Mucosa of stomach (tissue), 1 donor: ENCODE measurements around the gene CFAP43.

ENCODE experiments used
- H3K27me3 ChIP-seq: one replicate; pipeline ENCODE4 v1.7.0; 2013; ENCODE audit warnings: mild to moderate bottlenecking, low read length; ENCODE audit not compliant: control insufficient read depth, insufficient read depth
- H3K36me3 ChIP-seq: one replicate; pipeline ENCODE4 v1.7.0; 2013; ENCODE audit warnings: low read length; ENCODE audit not compliant: control insufficient read depth, insufficient read depth
- H3K4me1 ChIP-seq: one replicate; pipeline ENCODE4 v1.7.0; 2013; ENCODE audit warnings: mild to moderate bottlenecking, low read length; ENCODE audit not compliant: control insufficient read depth, insufficient read depth
- H3K4me3 ChIP-seq: one replicate; pipeline ENCODE4 v1.7.0; 2013; ENCODE audit warnings: low read length
- H3K9ac ChIP-seq: one replicate; pipeline ENCODE4 v1.7.0; 2013; ENCODE audit warnings: mild to moderate bottlenecking, low read length, moderate library complexity
- H3K9me3 ChIP-seq: one replicate; pipeline ENCODE4 v1.7.0; 2013; ENCODE audit warnings: mild to moderate bottlenecking, low read length, moderate library complexity; ENCODE audit not compliant: control insufficient read depth
- donor health status: Pancreatic carcinoma.

The CFAP43 gene, protein sequence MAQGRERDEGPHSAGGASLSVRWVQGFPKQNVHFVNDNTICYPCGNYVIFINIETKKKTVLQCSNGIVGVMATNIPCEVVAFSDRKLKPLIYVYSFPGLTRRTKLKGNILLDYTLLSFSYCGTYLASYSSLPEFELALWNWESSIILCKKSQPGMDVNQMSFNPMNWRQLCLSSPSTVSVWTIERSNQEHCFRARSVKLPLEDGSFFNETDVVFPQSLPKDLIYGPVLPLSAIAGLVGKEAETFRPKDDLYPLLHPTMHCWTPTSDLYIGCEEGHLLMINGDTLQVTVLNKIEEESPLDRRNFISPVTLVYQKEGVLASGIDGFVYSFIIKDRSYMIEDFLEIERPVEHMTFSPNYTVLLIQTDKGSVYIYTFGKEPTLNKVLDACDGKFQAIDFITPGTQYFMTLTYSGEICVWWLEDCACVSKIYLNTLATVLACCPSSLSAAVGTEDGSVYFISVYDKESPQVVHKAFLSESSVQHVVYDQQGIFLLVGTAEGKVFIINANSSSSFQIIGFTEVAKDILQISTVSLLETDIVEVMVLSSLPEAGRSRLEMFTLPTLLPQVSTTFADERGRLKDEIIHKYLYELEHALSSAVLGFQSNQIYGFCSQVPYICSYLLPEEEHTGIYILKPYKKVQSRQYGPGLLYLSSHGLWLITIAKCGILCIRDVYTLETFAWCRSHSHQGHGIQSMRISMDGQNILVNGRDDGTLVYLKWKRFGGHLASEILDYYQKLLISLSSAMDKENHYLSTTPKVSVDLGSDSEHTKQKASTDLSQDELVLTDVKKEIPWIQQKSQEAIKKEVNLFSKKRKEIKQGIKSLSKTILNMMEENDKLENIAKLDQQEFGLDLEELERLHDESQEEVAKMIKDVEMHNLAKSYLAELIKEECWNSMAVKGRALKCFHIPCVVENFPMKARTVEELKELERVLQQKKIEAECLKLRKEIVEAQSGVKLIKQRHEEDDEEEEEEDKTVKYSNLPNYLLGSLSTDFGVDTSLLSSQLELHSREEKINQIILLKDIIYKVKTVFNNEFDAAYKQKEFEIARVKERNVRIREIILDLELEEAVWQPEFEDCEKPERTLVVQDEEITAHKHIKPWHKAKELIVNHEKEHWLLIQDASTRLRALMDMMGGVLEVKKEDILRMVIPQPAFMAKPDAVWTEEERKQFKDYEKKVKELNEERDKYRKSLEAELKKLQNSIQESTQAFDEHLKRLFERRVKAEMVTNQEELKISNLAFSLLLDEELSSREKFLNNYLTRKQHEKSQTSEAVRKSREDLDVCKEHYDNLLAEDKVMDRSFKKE (N-terminal part only)

DNA sequence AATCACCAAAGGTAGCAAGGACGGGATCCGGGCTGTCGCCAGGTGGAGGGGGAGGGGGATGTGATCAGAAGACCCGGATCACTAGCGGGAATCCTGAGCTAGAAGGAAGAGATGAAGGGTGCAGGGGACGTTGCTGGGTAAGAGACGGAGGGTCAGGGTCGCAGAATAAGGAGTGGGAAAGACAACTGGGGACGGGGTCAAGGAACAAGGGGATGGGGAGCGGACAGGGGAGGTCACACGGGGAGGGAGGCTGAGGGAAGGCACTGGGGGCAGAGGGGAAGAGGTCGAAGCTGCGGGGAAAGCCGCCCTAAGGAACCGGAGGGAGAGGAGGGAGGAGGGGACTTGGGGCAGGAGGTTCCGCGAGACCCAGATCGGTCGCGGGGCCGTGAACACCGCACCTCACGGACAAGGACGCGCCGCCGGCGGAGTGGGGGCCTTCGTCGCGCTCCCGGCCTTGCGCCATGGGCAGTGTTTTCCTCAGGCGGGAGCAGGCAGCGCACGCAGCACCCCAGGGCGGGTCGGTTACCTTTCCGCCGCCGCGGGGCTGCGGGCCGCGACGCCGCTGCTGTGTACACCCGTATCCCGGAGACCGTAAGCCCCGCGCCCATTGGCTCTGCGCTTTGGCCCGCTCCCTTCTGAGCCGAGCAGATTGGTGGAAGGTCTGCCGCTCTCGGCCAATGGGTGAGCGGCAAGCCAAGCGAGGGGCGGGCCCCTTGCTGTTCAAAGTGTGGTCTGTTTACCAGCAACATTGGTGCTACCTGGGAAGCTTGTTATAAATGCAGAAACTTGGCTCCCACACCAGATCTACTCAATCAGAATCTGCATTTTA is at the start of gene CFAP43:
CFAP43 (minus strand) TSS at position 581 of the 829 bp plus-strand sequence; CDS start at position 463, 118 bp downstream.
- H3K9ac ChIP-seq: peak within 1 kb of the TSS; percentile 82
- peak within 1 kb of the TSS; percentile 54 for H3K4me3 ChIP-seq
- H3K4me1 ChIP-seq: no peaks in the 10 kb centered on the region
- no peaks in the 10 kb centered on the region for H3K36me3 ChIP-seq
- H3K9me3 ChIP-seq: no peaks in the 10 kb centered on the region
- H3K27me3 ChIP-seq: no peaks in the 10 kb centered on the region

DNA sequence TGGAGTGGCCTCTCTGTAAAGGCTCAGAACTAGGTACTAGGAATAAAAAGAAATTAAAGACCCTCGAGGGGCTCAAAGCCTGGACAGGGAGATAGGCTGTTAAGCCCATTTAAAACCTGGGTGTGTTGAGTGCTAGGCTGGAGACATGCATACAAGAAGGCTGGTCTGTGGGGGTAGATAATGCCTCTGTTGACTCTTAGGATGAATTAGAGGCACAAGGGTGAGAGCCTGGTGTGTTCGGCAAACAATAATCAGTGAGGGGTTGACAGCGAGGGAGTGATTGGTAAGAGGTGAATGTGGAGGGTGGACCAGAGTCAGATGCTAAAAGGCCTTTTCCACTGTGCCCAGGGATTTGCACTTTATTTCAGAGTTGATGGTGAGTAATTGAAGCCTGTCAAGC is 49.5 kb upstream of the CFAP43 start:
- no peak overlapping the region for H3K4me3 ChIP-seq
- H3K4me1 ChIP-seq: no peaks in the 10 kb centered on the region
- H3K27me3 ChIP-seq: no peaks in the 10 kb centered on the region

DNA sequence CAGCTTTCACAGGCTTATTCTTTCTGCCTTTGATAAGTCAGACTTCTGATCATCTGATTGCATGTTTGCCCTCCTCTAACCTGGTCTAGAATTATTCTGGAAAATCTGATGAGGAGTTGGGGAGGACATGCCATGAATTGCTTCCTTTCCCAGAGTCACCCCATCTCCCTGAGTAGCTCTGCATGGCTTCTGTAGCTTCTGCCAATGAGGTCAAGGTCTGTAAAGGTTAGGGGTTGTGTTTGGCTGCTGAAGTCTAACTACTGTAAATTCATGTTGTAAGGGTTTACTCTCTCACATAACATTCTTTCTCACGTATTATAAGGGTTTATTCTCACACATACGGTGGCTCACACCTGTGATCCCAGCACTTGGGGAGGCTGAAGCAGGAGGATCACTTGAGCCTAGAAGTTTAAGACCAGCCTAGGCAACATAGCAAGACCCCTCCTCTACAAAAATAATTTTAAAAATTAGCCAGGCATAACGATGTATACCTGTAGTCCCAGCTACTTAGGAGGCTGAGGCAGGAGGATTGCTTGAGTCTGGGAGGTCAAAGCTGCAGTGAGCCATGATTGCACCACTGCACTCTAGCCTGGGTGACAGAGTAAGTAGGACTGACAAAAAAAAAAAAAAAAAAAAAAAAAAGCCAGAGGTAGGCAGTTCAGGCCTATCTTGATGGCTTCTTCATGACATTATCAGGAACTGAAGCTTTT is 47.5 kb upstream of the CFAP43 start:
- H3K9me3 ChIP-seq: no peaks in the 10 kb centered on the region
- H3K27me3 ChIP-seq: no peaks in the 10 kb centered on the region
- no peak overlapping the region for H3K4me3 ChIP-seq
- no peaks in the 10 kb centered on the region for H3K36me3 ChIP-seq
- peaks cover 7% of the 10 kb centered on the region for H3K4me1 ChIP-seq
- H3K9ac ChIP-seq: no peak overlapping the region

More for the DNA sequence above, 49.5 kb upstream of the CFAP43 start:
- Histone ChIP-seq H3K9me3 (no peaks in the 10 kb centered on the region), H3K36me3 (no peaks in the 10 kb centered on the region), H3K9ac (no peak overlapping the region)

DNA sequence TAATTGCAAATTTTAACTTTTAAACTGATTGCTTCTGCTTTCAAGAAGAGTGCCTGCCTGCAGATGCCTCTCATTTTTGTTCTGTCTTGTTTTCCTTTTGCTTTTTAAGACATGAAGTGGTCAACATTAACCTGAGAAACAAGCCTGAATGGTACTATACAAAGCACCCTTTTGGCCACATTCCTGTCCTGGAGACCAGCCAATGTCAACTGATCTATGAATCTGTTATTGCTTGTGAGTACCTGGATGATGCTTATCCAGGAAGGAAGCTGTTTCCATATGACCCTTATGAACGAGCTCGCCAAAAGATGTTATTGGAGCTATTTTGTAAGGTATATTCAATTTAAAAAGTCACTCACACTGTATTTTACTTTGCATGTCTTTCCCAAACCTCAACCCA is 45.6 kb upstream of the CFAP43 start:
- Histone ChIP-seq H3K36me3 (no peaks in the 10 kb centered on the region), H3K9me3 (no peaks in the 10 kb centered on the region), H3K9ac (no peak overlapping the region), H3K4me3 (no peak overlapping the region), H3K4me1 (peaks cover 7% of the 10 kb centered on the region), H3K27me3 (no peaks in the 10 kb centered on the region)

DNA sequence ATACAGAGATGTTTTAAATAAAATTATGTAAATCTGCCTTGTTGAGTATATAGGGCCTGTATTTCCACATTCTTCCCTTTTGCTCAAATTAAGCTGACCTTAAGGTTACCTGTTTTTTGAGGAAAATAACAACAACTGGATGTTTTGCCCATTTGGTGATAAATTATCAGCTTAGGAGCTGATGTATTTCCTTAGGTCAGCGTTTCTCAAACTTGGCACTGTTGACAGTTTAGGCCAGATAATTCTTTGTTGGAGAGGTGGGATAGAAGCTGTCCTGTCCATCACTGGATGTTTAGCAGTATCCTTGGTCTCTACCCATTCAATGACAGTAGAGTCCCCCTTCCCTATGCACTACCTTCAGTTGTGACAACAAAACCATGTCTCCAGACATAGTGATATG is 44.0 kb upstream of the CFAP43 start:
- no peak overlapping the region for H3K4me3 ChIP-seq

DNA sequence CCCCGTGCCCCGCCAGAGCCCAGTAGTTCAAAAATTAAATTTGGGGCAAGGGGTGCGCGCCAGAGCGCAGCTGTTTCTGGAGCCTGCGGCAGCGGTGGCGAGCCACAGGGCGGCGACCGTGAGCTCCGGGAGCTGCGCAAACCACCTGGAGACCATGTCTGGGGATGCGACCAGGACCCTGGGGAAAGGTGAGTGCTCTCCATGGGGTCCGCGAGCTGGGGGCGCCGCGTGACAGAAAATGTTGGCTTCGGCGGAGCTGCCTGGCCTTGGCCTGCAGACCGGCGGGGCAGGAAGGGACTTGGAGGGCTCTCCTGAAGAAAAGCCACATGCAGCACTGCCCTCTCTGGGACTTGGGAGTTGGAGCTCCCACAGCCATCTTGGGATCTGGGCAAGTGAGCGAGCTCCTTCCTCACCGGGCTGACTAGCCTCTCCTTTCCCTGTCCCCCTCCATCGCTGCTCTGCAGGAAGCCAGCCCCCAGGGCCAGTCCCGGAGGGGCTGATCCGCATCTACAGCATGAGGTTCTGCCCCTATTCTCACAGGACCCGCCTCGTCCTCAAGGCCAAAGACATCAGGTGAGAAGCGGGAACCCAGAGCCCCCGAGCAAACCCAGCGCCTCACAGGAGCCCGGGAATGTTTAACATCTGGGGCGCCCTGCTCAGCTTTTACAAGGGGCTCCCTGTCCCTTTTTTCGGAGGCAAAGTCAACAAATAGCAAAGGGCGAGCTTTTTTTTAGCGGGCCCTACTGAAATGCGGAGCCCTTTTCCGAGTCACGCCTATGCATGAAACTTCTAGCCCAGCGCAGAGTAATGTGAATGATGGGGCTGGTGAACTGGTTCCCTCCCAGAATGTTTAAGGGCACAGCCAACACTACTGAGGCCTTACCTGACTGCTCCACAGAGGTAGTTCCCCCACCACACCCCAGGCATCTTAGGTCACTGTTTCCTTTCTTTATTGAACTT is 42.9 kb upstream of the CFAP43 start:
- Histone ChIP-seq H3K4me1 (peaks cover 7% of the 10 kb centered on the region), H3K4me3 (peak overlapping the region; percentile 75), H3K9me3 (no peaks in the 10 kb centered on the region), H3K36me3 (no peaks in the 10 kb centered on the region), H3K9ac (peak overlapping the region; percentile 80), H3K27me3 (no peaks in the 10 kb centered on the region)

More for the DNA sequence above, 44.0 kb upstream of the CFAP43 start:
- H3K4me1 ChIP-seq: peaks cover 7% of the 10 kb centered on the region
- no peaks in the 10 kb centered on the region for H3K36me3 ChIP-seq
- no peaks in the 10 kb centered on the region for H3K9me3 ChIP-seq
- no peak overlapping the region for H3K9ac ChIP-seq
- no peaks in the 10 kb centered on the region for H3K27me3 ChIP-seq

DNA sequence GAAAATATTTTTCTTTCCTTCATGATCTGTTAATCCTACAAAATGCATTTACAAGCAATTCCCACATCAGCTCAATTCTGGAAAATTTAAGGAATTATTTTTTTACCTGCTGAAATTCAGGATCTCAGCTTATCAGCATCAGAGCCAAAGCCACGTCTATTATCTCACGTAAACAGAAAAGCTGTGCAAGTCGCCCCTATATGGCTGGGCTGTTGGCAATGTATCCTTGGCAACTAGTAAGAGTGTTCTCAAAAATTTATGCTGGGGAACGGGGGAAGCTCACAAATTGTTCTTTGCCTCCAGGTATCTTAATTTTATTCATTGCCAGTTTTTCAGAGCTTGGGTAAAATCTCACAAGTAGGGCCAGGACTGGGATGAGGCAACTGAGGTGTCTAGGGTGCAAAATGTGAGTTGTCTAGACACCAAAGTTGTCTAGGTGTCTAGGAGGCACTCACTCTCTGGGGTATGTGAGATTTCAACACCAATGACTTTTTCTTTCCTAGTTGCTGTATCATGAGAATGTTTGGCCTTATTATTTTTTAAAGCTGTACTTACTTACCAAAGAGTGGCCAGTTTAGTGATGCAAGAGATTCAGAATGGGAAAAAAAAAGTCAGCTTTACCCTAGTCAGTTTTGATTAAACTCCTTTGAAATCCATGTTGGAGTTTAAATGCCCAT is 41.9 kb upstream of the CFAP43 start:
- no peaks in the 10 kb centered on the region for H3K27me3 ChIP-seq
- no peaks in the 10 kb centered on the region for H3K9me3 ChIP-seq
- H3K36me3 ChIP-seq: no peaks in the 10 kb centered on the region
- peak overlapping the region; percentile 80 for H3K9ac ChIP-seq
- no peak overlapping the region for H3K4me3 ChIP-seq
- H3K4me1 ChIP-seq: peaks cover 7% of the 10 kb centered on the region

DNA sequence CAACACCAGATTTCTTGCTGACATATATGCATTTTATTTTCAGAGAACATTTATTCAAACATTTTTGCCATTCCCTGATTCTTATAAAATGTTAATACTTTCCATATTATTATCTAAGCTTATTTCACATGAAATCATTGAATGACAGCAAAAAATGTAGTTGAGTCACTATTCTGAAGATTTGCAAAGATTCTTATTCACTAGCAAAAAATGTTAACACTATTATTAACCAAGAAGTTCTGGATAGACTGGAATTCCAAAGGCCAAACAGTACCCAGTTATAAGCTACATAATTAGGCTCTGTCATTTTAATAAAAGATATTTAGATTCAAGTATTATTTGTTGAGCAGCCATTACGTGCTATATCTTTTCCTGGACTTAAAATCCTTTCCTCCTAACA is 41.1 kb upstream of the CFAP43 start:
- Histone ChIP-seq H3K4me3 (no peak overlapping the region), H3K9ac (no peak overlapping the region), H3K9me3 (no peaks in the 10 kb centered on the region), H3K27me3 (no peaks in the 10 kb centered on the region), H3K4me1 (peaks cover 7% of the 10 kb centered on the region), H3K36me3 (no peaks in the 10 kb centered on the region)

DNA sequence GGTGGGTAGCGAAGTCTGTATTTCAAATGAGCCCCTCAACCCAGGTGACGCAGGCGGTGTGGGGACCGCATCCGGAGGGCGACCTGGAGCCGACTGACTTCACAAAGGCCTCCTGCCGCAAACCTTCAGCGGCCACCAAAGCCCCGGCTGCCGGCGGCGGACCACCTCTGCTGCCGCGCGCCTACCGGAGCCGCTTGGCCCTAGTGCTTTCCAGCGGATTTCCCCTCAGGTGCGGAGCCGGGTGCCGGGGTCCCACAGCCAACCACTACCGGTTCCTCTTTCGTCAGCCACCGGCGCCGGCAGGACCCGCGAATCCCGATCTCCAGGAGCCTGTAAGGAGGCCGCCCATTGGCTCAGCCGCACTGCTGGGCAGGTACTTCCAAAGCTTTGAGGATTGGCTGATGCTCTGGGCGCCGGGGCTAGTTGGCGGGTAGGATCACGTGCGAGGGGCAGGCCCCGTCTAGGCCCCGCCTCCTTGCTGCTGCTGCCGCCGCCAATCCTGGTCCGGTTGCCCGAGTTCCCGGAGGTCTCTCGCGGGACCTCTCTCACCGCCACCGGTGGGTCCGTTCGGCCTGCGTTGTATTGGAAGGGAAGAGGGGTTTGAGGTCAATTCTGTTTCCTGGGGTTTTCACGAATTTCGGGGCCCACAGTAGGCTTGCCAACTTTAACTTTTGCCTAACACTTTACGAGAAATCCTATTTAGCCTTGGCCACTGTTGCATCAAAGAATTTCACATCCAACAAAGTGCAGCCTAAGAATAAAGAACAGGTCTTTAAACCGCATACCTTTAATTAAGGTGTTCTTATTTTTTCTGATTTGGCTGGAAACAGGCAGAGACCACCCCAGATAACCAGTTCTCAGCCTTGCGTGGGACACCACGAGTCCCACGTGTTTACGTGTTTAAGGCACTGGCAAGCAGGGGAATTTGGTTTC is 36.8 kb upstream of the CFAP43 start, which contains the start of gene GSTO2:
GSTO2 (plus strand) TSS at position 472 of the 933 bp plus-strand sequence. CDS start 5,732 bp downstream, outside the sequence.
- Histone ChIP-seq H3K27me3 (no peaks in the 10 kb centered on the region), H3K9me3 (no peaks in the 10 kb centered on the region), H3K4me3 (peak within 1 kb of the TSS; percentile 93), H3K36me3 (no peaks in the 10 kb centered on the region), H3K4me1 (peaks cover 8% of the 10 kb centered on the region), H3K9ac (peak within 1 kb of the TSS; percentile 92)
